ENCODE measurements around the gene GLP2R. TPM values are rescaled to one million over a fixed set of nuclear protein-coding genes. Genes with fewer than 3 reads are reported as not detected.

GLP2R gene
- polyA plus RNA-seq, 1 of the 3 experiments (the other 2 are of a cell fraction) = not detected

DNA sequence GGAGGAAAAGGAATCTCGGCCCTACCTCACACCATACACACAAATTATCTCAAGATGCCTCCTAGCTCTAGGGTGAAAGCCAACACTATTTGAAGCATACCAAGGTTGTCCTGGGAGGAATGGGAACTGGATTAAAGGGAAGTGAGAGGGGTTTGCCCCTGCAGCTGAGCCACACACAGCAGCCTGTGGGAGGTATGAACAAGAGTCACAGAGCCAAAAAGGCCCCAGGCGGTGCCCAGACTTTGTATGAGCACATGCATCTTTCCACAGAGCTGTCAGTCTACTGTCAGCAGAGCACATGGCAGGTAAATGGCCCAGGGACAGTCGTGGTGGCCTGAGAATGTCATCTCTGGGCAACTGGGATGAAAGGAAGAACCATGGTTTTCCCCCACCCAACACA lies 110.4 kb downstream of the GLP2R start:
- 13% methylated on average over 3 of the region's 3 CpGs for WGBS (ENCODE audit: low lambda C conversion rate)
- ChIA-PET CTCF (interaction anchor here (0.8 to 5.3 kb wide), 3 partner anchors 11 to 681 kb away, joined by 3 to 34 read pairs (median 3); no protein-coding TSS in a partner anchor), POLR2A (no interaction called here)
- Histone ChIP-seq H3K36me3 (replicated peaks in 1 of 2; ENCODE audit: control insufficient read depth in 1 of 2, insufficient read depth in 2 of 2, low read length in 1 of 2) (no peaks in the 10 kb centered on the region), H3K9me2 (no peaks in the 10 kb centered on the region), H3K9me3 (no peaks in the 10 kb centered on the region), H3K4me1 (ENCODE audit: control insufficient read depth in 1 of 2, insufficient read depth in 2 of 2, low read depth in 1 of 2, low read length in 1 of 2) (no peaks in the 10 kb centered on the region), H2AFZ (ENCODE audit: low read depth) (no peak overlapping the region), H4K20me1 (ENCODE audit: insufficient read depth) (no peaks in the 10 kb centered on the region), H3K79me2 (ENCODE audit: insufficient read depth) (no peaks in the 10 kb centered on the region), H3F3A (replicated peaks; ENCODE audit: insufficient read depth) (no peaks in the 10 kb centered on the region), H3K27ac (ENCODE audit: low read depth in 2 of 2, low read length in 1 of 2) (no peak overlapping the region), H3K4me2 (no peak overlapping the region), H3K27me3 (ENCODE audit: insufficient read depth) (no peaks in the 10 kb centered on the region), H3K9ac (no peak overlapping the region), H3K4me3 (ENCODE audit: low read depth in 2 of 2, low read length in 1 of 2) (no peak overlapping the region)
- TF ChIP-seq SIN3A (IDR thresholded peaks at IDR 0.05; ENCODE audit: borderline replicate concordance, low read depth, low read length) (no peak), EP300 (IDR thresholded peaks at IDR 0.05; ENCODE audit: borderline replicate concordance in 1 of 2, low read depth in 1 of 2, low read length in 1 of 2) (no peak)
- TF ChIP-seq, protein P1, sequence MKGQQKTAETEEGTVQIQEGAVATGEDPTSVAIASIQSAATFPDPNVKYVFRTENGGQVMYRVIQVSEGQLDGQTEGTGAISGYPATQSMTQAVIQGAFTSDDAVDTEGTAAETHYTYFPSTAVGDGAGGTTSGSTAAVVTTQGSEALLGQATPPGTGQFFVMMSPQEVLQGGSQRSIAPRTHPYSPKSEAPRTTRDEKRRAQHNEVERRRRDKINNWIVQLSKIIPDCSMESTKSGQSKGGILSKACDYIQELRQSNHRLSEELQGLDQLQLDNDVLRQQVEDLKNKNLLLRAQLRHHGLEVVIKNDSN (IDR thresholded peaks at IDR 0.05; ENCODE audit: borderline replicate concordance, low read depth) = no peak
- DNase-seq = no peak

DNA sequence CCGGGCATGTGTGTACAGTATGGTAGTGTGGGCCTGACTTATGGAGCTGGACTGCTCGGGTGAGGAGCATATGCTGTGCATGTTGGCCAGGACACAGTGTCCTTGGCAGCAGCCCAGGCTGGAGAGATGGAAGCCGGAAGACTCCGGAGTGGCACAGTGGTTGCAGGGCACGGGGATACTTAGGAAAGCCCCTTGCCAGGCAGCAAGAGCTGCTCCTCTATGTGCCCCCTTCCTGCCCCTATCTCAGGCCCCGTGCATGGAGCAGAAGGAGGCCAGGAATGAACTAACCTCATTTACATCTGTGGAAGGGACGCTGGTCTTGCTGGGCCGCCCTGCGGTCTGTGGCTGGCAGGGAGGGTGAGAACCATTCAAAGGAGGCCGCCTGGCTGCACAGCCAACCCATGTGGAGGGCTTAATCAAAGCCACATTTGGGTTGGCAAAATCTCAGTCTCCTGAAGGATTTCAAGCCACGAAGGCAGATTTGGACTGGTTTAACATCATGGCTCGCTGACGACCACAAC lies 111.6 kb downstream of the GLP2R start:
- Histone ChIP-seq H3K36me3 (replicated peaks in 1 of 2; ENCODE audit: control insufficient read depth in 1 of 2, insufficient read depth in 2 of 2, low read length in 1 of 2) (no peaks in the 10 kb centered on the region), H3F3A (replicated peaks; ENCODE audit: insufficient read depth) (no peaks in the 10 kb centered on the region), H3K4me1 (ENCODE audit: control insufficient read depth in 1 of 2, insufficient read depth in 2 of 2, low read depth in 1 of 2, low read length in 1 of 2) (no peaks in the 10 kb centered on the region), H3K4me3 (ENCODE audit: low read depth in 2 of 2, low read length in 1 of 2) (no peak overlapping the region), H3K27me3 (ENCODE audit: insufficient read depth) (no peaks in the 10 kb centered on the region), H3K4me2 (no peak overlapping the region), H3K9ac (no peak overlapping the region), H4K20me1 (ENCODE audit: insufficient read depth) (no peaks in the 10 kb centered on the region), H3K9me2 (no peaks in the 10 kb centered on the region), H3K27ac (ENCODE audit: low read depth in 2 of 2, low read length in 1 of 2) (no peak overlapping the region), H3K79me2 (ENCODE audit: insufficient read depth) (no peaks in the 10 kb centered on the region), H3K9me3 (no peaks in the 10 kb centered on the region), H2AFZ (ENCODE audit: low read depth) (no peak overlapping the region)
- no peak for DNase-seq
- WGBS (ENCODE audit: low lambda C conversion rate) = 28% methylated on average over 10 of the region's 13 CpGs
- TF ChIP-seq, protein P2, sequence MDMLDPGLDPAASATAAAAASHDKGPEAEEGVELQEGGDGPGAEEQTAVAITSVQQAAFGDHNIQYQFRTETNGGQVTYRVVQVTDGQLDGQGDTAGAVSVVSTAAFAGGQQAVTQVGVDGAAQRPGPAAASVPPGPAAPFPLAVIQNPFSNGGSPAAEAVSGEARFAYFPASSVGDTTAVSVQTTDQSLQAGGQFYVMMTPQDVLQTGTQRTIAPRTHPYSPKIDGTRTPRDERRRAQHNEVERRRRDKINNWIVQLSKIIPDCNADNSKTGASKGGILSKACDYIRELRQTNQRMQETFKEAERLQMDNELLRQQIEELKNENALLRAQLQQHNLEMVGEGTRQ (IDR thresholded peaks at IDR 0.05; ENCODE audit: borderline replicate concordance, low read depth, low read length) = no peak
- TF ChIP-seq YY1 (IDR thresholded peaks at IDR 0.05; ENCODE audit: low read depth) = no peak
- no peak for TF ChIP-seq NFIC (IDR thresholded peaks at IDR 0.05; ENCODE audit: borderline replicate concordance)
- ChIA-PET CTCF (interaction anchor here (0.6 to 5.3 kb wide), 2 partner anchors 9 to 12 kb away, joined by 3 to 34 read pairs; no protein-coding TSS in a partner anchor), POLR2A (no interaction called here)

DNA sequence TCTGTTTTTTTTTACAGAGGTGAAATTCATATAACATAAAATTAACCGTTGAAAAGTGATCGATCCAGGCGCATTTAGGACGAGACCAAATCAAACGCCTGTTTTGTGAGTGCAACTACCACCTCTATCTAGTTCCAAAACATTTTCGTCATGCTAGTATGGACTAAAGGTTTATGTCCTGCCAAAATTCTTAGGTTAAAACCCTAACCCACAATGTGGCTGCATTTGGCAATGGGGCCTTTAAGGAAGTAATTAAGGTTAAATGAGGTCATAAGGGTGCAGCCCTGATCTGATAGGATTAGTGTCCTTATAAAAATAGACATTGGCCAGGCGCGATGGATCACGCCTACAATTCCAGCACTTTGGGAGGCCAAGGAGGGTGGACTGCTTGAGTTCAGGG lies 112.2 kb downstream of the GLP2R start:
- H3K4me1 ChIP-seq (ENCODE audit: control insufficient read depth in 1 of 2, insufficient read depth in 2 of 2, low read depth in 1 of 2, low read length in 1 of 2) = no peaks in the 10 kb centered on the region
- POLR2A ChIA-PET = no interaction called here
- H3K27ac ChIP-seq (ENCODE audit: low read depth in 2 of 2, low read length in 1 of 2) = no peak overlapping the region
- H3K9me2 ChIP-seq = no peaks in the 10 kb centered on the region
- H3K36me3 ChIP-seq (replicated peaks in 1 of 2; ENCODE audit: control insufficient read depth in 1 of 2, insufficient read depth in 2 of 2, low read length in 1 of 2) = no peaks in the 10 kb centered on the region
- no peaks in the 10 kb centered on the region for H3K27me3 ChIP-seq (ENCODE audit: insufficient read depth)
- no peak overlapping the region for H3K4me2 ChIP-seq
- CTCF ChIA-PET = interaction anchor here (5.3 kb wide), 1 partner anchor 13 kb away, joined by 34 read pairs; no protein-coding TSS in a partner anchor
- WGBS (ENCODE audit: low lambda C conversion rate) = 42% methylated on average over 9 of the region's 9 CpGs
- no peaks in the 10 kb centered on the region for H3F3A ChIP-seq (replicated peaks; ENCODE audit: insufficient read depth)
- TF ChIP-seq MEF2A (IDR thresholded peaks at IDR 0.05; ENCODE audit: borderline replicate concordance, low read depth) (no peak), FOSL2 (IDR thresholded peaks at IDR 0.05; ENCODE audit: borderline replicate concordance, low read depth) (no peak), RCOR1 (IDR thresholded peaks at IDR 0.05; ENCODE audit: low read length) (no peak), EZH2phosphoT487 (IDR thresholded peaks at IDR 0.05; ENCODE audit: borderline replicate concordance, low read depth) (no peak)
- no peak overlapping the region for H3K4me3 ChIP-seq (ENCODE audit: low read depth in 2 of 2, low read length in 1 of 2)
- no peak overlapping the region for H2AFZ ChIP-seq (ENCODE audit: low read depth)
- H4K20me1 ChIP-seq (ENCODE audit: insufficient read depth) = no peaks in the 10 kb centered on the region
- H3K79me2 ChIP-seq (ENCODE audit: insufficient read depth) = no peaks in the 10 kb centered on the region
- no peaks in the 10 kb centered on the region for H3K9me3 ChIP-seq
- no peak for DNase-seq
- no peak overlapping the region for H3K9ac ChIP-seq
